ENCODE data around the gene MS4A6E.
"Not testable (repeated sequence)": the region's sequence is repeated elsewhere in the genome, so short reads cannot be mapped to it uniquely, and the experiment has no call there.

Gene MS4A6E

DNA sequence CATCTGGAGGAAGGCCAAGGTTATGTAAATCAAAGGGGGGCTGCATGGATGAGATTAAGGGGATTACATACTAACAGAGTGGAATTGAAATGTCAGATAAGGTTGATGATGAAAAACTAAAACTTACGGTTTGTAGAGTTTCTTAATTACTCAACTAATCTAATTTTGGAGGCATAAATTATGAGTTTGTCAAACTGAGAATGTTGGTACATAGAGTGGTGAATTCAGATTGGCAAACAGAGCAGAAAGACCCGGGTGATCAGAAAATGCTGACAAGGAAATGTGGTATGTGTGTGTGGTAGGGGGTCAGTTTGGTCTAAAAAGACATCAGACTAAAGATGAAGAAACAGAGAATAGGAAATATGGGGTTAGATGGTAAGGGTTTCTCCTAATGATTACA lies 11.0 kb downstream of the MS4A6E start:
- no peak for DNase-seq

DNA sequence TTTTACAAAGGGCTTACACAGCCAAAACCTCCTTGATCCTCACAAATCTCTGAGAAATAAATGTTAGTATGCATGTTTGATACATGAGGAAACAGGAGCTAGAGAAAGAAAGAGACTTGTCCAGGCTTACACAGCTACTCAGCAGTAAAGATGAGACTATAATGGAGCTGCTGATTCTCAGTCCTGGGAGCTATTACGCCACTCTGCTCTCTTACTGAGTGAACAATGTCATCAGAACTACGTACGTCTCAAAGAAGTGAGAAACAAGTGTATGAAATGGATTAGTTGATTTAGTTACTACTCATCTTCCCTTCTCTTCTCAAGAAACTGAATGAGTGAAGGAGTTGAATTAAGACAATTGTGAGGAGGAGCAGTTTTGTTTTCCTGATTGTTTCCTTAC lies 12.3 kb downstream of the MS4A6E start:
- no peak for DNase-seq

DNA sequence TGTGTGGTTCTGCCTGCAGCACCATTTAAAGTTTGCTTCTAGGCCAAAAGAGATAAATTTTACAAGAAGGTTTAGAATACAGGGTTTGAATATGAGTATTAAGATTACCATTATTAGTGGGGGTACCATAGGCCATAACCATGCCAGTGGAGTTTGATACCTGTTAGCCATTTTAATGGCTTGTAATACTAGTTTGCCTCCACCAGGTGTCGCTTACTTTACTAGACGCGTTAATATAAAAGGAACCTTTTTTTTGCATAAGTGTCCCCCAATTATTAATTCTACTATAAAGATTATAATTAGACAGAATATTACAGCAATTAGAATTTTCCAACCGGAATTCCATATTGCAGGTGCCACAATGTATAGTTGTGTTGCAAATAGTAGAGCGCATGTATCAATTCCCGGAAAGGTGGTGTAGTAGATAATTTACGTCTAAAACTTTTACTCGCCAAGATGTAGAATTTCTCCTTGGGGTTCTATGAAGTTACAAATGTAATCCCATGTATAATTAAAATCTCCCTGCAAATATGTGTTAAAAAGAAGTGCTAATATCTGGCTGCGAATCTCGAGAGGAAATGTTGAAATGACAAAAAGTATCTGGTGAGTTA lies 16.1 kb downstream of the MS4A6E start:
- DNase-seq = peak; percentile 28 to 31

DNA sequence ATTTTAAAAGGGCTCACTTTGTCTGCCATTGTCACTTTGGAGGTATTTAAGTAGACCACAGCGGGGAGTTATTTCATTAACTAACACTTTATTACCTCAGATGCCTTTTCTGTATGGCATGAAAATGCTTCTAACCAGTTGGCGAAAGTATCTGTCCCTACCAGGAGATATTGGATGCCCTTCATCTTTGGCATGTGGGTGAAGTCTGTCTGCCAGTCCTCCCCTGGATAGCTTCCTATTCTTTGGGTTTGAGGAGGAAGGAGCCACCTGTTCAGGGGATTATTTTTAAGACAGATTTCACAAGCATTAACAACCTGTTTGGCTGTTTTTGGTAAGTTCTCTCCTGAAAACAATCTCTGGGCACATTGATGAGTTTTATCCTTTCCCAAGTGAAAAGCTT lies 17.1 kb downstream of the MS4A6E start:
- DNase-seq = no peak

DNA sequence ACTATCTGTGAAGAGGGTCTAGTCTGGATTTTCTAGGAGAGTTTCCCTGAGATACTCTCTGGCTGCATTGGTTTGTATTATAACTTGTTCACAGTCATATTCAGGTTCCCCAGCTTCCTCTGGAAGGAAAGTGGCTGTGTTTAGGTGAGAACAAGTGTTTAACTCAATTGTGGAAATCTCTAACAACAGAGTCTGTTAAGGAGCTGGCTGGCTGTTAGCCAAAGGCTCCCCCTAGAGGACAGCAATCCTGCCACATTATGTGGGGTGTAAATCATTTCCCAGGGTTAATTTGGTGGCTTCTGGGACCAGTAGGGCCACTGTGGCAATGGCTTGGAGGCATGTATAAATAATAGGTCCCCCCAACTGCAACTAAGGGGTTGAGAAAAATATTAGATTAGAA lies 18.4 kb downstream of the MS4A6E start:
- peak; percentile 15 to 44 for DNase-seq

DNA sequence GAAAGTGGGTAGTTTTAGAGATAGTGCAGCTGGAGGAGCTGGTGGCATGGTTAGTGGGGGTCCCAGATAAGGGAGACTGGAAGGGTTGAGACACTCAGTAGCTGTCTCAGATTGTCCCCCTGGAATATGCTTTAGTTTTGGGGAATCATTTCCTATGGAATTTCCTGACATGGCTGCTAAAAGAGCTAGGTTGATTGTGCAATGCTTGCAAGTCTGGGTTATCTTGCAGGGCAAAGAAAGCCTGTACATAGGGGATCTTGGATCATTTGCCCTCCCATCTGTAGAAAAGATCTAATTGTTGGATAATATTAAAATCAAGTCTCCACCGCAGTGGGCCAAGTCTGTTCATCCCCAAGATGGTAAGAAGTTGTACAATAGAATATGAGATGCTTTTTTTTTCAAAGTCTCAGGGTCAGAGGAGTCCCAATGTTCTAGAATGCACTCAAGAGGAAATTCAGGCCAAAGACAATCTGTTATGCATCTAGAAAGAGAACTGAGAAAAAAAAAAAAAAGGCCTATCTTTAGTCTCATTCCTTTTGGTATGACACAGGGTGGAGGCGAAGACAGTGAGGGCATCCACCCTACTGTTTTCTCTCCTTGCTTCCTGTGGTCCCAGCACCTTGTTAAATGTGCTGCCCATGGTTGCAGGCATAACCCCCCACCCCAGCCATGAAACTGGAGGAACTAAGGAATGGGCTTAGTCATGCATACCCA lies 20.2 kb downstream of the MS4A6E start:
- no peak for DNase-seq

DNA sequence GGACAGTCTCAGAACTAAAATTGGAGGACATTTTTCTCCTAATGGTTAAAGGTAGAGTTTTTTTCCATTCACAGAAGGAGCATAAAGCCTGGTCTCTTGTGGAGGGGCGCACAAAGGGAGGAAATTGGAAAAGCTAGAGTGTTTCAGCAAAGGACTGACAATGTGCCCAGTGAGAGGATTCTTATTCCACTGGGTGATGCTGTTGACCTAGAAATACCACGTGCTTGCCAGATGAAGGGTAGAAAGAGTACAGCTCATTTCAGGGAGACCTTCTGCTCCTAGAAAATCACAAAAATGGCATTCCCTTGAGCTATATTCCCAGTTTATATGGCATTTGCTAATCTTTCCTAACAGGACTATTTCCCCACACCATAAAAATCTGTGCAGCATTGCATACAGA lies 21.1 kb downstream of the MS4A6E start:
- DNase-seq = no peak

DNA sequence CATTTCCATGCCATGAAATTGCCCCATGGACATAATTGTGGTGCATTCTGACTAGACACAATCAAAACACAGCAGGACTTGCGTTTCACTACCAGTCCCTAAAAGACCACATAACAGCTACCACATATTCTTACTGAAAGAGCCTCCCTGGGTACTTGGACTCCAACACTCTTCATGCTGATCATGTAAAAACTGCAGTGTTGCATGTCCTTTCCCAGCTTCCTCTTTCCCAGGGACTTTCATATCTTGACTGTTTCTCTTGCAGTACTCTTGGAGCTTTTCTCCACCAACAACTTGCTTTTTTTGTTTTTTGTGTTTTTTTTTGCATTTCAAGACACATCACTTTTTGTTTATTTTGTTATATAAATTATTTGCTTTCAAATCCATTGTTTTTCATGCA lies 22.9 kb downstream of the MS4A6E start:
- DNase-seq = peak; percentile 2 to 31

DNA sequence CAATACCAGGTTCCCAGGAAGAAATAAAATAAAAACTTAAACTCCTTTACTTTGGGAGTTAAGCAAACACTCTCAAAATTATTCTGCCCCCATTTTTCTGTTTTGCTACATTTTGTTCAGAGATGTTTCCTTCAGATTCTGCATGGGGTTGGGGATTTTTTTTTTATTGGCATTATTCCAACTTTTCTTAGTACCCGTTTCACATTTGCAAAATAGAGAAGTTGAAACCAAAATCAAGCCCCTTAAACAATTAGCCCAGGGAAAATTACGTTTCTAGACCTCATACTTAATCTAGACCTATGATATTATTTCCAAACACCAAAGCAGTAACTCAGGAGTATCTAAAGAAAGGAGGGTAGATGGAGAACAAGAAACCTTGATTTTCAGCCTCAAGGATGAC lies 30.7 kb downstream of the MS4A6E start:
- no peak for DNase-seq

DNA sequence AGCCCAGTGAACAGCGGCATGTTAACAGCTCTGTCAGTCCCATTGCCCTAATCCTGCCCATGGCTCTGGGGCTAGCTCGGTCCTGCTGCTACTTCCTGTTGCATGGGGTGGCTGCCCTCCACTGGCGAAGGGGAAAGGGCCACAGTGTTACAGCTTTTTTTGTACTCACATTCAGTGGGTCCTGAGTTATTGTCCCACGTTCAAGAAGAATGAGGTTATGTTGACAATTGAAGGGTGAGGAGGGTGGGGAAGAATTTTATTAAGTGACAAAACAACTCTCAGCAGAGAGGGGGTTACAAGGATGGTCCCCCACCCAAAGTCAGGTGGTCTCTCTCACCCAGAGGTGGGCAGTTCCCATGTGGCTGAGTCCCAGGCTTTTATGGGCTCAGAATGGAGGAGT lies 33.6 kb downstream of the MS4A6E start:
- DNase-seq = no peak

DNA sequence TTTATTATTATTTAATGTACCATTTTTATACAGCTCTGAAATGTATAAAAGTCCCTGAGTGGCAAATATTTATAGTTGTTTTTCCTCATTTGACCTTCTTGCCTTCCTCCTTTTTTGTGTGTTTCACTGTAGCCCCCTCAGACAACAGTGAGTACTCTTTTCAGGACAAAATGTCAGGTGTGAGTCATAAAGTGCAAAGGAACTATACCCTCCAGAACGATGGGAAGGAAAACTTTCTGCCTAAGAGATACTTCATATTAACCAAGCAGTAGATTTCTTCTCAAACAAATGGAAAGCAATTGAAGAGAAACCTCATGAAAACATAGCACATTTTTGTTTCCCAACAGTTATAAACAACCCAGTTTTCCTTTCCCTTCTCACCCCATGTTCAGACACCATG lies 35.2 kb downstream of the MS4A6E start:
- DNase-seq = no peak

DNA sequence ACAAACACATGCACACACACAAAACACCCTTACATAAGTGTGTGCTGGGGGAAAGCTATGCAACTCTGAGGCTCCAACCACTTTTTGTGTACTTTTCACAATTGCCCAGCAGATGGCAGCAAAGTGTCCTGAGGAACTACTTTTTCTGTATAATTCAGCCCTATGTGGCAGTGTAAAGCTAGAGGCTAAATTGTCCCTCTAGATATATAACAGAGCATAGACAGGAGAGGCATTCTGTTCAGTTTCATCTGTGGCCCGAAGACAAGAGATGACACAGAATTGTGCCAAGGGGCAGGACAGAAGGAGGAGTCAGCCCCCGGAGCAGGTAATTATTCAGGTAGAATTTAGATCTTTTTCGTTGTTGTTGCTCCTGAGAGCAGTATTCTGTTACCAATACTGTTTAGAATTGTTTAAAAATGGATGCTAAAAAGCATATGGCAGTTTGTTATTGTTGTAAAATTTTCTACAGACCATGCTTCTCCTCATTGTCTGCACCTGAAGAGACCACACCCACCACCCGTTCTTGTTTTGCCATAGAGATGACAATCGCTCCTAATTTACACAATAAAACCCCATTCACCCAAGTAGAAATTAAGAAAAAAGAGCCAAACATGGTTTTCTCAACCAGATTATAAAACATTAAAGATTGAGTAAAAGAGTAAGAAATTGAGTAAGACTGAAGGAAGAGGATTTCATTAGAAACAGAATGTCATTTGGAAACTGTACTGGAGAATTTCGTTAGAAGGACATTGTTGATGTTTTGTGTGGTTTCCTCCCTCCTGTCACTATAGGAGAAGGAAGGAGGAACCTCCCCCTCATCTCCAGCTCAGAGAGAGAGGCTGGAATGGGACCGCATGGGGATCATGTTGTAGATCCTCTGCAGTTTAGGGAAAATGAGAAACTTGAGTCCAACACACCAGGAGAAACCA lies 36.8 kb downstream of the MS4A6E start:
- peak; percentile 82 to 83 for DNase-seq

DNA sequence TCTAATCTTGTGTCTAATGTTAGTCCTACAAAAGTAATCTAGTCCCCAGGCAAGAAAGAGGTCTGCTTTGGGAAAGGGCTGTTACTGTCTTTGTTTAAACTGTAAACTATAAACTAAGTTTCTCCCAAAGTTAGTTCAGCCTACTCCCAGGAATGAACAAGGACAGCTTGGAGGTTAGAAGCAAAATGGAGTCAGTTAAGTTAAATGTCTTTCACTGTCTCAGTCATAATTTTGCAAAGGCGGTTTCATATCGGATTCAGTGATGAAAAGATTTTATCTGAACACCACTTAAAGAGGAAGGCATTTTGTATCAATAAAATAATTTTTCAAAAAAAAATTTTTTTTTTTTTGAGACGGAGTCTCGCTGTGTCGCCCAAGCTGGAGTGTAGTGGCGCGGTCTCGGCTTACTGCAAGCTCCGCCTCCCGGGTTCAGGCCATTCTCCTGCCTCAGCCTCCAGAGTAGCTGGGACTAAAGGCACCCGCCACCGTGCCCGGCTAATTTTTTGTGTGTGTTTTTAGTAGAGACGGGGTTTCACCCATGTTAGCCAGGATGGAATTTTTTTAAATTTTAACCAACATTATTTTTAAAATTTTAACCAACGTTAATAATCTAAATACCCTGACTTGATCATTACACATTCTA lies 39.3 kb downstream of the MS4A6E start:
- DNase-seq = not testable (repeated sequence)

DNA sequence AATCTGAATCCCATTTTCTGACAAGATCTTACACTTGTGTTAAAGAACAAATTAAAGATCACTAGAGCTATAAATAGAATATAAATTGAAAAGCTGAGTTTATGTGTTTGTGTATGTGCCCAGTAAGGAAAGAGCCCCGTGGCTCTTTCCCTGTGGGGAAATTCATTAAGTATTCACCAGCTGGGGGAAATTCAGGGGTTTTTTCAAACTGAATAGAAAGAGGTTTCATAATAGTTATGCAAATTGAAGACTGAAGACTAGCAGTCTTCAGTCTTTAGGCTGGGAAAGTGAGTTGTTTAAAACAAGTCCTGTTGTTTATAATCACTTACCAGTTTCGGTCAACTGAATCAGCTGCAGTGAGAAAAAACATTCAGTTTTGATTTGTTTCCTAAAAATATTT lies 40.0 kb downstream of the MS4A6E start:
- peak; percentile 21 to 37 for DNase-seq

DNA sequence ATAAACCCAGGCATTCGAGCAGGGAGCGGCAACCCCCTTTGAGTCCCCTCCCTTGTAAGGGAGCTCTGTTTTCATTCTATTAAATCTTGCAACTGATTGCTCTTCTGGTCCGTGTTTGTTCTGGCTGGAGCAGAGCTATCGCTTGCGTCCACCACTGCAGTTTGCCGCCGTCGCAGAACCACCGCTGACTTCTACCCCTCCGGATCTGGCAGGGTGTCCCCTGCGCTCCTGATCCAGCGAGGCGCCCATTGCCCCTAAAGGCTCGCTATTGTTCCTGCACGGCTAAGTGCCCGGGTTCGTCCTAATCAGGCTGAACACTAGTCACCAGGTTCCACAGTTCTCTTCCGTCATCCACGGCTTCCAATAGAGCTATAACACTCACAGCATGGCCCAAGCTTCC lies 40.8 kb downstream of the MS4A6E start:
- DNase-seq = no peak

DNA sequence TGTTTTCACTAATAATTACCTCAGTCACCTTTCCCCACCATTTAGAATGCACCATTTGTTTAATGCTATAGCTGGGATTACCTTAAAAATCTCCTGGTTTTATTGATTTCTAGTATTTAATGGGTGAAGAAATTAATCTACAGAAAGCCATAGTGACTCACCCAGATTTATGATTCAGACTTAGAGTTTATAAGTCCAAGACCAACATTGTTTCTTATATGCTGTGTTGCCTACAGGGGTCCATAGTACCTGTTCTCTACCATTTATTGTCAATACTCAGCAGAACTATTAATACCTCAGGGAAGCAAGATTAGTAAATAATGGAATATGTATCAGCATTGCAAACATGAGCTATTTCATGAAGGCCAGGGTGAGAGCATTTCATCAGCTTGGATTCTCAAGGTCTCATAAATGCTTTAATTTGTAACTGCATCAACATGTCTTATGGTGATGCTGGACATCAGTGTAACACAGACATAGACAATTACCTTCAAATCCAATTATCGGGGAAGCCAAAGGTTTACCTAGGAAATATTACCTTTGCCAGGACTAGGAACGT lies 43.3 kb downstream of the MS4A6E start:
- DNase-seq = no peak

DNA sequence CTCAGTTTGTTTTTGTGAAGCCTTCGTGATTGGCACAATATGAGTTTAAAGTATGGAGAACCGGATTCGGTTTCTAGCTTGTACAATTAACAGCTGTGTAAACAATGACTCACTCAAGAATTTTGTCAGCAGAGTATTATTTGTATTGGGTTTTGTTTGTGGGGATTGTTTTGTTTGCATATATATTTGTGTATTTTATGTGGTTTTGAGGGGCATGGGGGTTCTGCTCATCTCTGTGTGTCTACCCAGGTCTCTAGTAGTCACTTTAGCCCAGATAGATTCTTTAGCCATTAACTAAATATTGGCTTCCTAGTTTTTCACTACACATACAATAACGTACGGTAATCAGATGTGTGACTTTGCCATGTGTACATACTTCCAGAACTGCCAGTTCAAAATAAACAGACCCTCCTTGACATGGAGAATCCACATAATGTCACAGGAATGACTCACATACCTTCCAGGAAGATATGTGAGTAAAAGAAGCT lies 43.8 kb downstream of the MS4A6E start:
- no peak for DNase-seq

DNA sequence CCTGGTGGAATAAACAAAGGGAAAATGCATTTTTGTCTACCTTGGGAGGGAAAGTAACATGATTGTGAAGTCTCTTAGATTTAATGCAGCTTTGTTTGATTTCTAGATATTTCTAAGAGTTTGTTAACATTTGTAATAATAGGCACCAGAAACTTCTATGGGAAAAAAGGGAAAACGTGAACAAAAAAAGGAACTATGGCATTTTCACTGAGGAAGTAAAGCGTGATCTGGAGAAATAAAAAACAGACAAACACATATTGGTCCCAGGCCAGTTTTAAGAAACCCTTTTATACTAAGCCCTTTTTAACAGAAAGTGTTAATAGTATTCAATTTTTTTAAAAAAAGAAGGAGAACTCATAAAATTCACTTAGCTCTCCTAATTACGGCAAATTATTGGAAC lies 44.3 kb downstream of the MS4A6E start:
- no peak for DNase-seq

DNA sequence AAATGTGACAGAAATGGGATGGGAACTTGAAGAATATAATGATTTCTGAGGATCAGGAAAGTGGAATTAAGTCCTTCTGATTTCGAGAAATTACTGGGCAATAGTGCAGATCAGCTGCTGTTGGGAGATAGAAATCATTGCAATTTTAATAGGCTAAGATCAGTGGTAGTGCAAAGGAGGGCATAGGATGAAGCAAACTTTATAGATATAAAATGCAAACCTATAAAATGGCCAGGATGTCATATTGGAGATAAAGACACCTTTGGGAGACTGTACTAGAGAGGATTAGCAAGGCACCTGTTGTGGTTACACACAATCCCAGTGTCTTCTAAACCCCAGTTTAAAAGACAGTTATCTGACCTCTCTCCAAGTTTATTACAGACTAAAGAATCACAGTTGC lies 44.8 kb downstream of the MS4A6E start:
- DNase-seq = no peak

DNA sequence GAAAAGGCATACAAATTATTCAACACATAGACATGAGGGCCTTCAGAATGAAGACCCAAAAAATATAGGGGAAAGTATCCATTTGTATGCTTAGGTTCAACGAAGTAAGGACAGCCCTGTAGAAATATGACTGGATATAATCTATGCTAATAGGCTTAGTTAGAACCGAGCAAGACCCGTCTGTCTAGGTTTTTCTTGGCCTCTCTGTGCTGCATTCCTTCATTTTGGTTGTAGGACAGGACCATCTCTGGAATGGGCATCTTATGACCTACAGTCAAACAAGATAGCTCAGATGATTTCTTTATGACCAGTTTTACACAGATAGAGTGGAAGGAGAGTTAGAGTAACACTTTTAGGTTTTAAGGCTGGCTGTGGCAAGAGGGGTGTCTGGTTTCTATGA lies 45.7 kb downstream of the MS4A6E start:
- no peak for DNase-seq

DNA sequence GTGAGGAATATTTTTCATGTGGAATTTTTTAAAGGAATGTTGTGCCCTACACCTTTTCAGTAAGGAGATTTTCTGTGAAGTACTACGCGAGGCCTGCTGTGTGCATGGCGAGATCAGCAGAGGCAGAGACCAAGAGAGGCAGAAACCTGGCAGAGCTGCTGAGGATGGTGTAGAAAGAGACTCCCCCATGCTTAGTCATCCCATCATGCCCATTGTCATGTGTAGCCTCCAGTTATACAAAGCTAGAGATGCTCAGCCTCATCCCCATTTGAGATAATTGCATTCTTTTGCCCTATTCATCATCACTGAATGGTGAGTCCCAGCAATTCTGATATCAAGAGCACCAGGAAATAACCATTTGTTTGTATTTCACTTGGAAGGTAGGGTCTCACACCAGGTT lies 48.3 kb downstream of the MS4A6E start:
- DNase-seq = no peak

DNA sequence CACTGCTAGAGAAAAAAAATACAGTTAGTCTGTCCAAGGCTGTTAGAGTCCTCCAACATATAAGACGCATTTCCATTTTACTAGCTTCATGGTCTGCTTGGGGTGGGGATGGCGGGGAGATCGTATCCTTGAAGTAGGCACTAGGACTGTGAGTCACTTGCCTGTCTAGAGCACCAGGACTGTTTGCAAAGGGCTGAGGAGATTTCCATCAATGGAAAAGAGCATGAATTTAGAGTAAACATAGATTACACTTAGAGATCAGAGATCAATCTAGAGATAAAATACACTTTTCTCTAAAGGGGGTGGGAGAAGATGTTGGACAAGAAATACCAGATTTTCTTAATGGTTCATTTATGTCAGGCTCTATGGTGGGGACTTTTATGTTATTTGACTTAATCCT lies 49.5 kb downstream of the MS4A6E start:
- no peak for DNase-seq
